DMS 273 (cell line): Measurements from ENCODE around the gene RAET1L.
"Not testable (repeated sequence)": the region's sequence is repeated elsewhere in the genome, so short reads cannot be mapped to it uniquely, and the experiment has no call there.

Source experiments
- DNase-seq: peaks from one replicate; lab custom pipeline; 2025; ENCODE audit not compliant: unreplicated experiment; lab: John Stamatoyannopoulos, UW

The RAET1L gene

GRCh38 chr6:149991838-149992237 lies 33.5 kb downstream of the RAET1L start:
- DNase-seq, result no peak

- DNase-seq, result not testable (repeated sequence)
Measured at GRCh38 chr6:149991472-149991795, 33.9 kb downstream of the RAET1L start.

DNA sequence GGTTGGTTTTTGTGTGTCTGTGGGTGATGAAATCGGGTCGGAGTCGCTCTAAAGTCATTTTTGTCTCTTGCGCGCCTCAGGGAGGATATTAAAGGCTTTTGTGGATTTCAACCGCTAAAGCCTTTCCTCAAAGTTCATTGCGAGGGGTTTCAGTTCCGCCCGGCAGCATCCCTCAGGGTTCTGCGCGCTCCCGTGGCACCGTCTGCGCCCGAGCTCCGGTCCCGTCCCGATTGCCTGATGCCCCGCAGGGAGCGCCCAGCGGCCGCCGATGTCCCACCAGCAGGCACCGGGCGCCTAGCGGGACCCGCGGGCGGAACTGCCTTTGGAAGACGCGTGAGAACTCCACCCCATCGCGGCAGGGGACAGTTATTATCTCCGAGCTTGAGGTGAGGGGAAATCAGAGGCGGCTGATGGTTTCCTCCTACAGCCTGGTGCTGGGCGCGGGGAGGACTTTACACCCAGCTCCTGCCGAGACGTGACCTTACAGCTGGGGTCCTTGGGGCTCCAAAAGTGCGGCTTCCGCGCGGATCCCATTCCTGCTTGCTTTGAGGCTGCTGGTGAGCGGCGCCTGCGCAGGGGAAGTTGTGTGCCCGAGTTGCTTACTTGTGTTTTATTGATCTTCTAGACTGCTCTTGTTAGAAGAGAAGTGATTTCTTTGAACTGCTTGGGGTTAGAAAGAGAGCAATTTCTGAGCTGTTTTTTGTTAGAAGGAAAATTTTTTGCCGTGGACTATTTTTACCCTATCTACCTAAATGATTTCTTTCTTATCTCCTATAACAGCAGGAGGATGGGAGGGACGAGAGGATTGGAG lies 34.5 kb downstream of the RAET1L start:
- peak; percentile 50 for DNase-seq

- DNase-seq, result no peak
Measured at GRCh38 chr6:149990212-149990660, 35.1 kb downstream of the RAET1L start.

- DNase-seq, result no peak
Measured at GRCh38 chr6:149988550-149989346, 36.6 kb downstream of the RAET1L start.

DNA sequence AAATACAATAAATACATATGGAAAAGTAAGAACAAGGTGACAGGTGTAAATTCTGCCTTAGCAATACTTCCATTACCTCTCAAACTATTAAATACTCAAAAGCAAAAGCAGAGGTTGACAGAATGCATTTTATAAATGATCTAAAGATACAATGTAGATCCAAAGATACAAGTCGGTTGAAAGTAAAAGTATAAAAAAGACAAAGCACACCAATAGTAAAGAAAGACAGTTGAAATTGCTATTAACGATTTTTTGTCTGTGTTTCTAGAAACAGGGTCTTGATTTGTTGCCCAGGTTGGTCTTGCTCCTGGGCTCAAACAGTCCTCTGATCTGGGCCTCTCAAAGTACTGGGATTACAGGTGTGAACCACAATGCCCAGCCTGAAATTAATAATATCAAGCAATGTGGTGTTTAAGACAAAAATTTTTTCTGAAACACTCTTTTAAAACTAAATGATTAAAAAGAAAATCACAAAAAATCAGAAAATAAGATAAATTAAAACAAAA lies 37.7 kb downstream of the RAET1L start:
- no peak for DNase-seq

DNA sequence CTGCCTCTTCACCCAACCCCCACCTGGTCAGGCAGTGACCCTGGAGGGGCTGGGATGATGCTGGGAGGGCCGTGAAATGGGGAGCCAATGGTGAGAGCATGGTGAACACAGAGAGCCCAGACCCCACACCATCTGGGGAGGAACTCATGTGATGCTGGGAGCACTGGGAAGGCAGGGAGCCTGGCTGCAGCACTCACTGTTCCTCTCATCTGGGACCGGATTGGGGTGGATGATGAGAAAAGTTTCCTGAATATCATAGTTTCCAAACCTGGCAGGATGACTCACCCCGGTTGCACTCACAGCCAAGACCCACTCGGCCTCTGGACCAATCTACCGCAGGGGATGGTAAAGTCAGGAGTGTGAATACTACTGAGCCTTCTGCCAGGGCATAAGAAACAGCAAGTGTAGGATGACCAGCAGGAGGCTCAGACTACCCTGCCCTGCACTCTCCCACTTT lies 39.8 kb downstream of the RAET1L start:
- DNase-seq, result no peak

DNA sequence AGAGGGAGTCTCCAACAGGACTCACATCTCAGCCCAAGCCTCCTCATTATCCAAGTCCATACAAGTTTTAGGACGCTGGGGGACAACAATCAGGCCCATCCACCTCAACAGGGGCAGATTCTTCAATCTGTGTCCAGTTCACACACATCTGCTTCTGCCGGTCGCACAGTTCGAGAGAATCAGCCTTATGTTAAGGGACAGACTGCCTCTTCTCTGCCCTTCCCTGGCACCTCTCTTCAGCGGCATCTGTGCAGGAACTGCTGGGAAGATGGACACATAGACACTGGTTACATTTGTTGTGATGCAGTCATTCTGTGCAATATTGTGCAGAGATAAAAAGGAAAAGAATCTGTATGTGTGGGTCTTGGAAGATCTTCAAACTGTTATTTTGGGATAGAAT lies 40.6 kb downstream of the RAET1L start:
- DNase-seq, result no peak

DNA sequence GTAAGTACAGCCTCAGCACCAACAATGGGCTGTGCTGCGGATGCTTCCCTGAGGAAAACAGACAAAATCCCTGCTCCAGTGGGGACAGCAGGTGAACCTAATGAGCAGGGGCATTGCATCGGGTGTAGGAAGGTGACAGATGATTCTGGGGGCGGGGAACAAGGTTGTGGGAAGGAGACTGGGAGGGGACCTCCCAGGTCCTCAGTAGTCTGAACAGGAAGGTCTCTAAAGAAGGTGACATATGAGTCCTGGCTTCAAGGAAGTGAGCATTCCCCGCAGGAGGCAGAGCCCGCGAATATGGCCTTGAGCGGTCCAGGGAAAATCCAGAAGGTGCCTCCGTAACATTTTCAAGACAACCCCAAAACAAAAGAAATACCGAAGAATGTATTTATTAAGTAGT lies 42.2 kb downstream of the RAET1L start:
- DNase-seq, result no peak

GRCh38 chr6:149979293-149979692 lies 46.0 kb downstream of the RAET1L start:
- DNase-seq, result no peak

GRCh38 chr6:149978610-149979009 lies 46.7 kb downstream of the RAET1L start:
- DNase-seq, result no peak

- DNase-seq, result no peak
Measured at GRCh38 chr6:149977221-149977620, 48.1 kb downstream of the RAET1L start.

- no peak for DNase-seq
Measured at GRCh38 chr6:149975400-149975799, 49.9 kb downstream of the RAET1L start.

GRCh38 chr6:149974825-149975224 lies 50.5 kb downstream of the RAET1L start:
- no peak for DNase-seq

DNA sequence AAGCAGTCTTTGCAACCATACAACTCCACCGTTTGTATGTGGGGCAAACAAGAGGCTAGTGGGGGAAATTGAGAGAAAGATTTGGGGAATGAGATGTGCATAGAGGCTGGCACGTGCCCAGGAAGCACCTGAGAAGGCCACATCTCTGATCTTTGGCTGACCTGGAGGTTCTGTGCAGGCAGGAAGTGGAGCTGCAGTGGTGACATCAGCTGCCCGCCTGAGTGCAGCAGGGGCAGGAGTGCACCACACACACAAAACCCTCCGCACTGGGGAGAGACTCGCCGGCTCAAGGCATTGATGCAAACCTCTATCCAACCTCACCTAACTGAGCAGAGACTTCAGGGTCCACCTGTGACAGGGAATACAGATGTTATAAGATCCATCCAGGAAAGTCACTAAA lies 50.9 kb downstream of the RAET1L start:
- DNase-seq, result not testable (repeated sequence)

- no peak for DNase-seq
Measured at GRCh38 chr6:149969635-149970034, 55.7 kb downstream of the RAET1L start.

DNA sequence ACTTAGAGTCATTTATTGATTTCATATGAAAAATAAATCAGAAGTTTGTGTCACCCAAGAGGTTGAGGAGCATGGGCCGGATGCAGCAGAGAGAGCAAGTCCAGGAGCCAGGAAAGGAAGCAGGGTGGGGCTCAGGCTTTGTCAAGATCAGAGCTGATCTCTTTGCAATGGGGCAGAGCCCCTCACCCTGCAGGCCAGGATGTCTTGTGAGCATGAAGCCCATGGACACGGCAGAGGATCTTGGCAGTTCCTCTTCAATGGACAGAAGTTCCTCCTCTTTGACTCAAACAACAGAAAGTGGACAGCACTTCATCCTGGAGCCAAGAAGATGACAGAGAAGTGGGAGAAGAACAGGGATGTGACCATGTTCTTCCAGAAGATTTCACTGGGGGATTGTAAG lies 56.4 kb downstream of the RAET1L start:
- DNase-seq, result not testable (repeated sequence)
